RWPE1 (cell line): Measurements from ENCODE around the gene YTHDF1.
A peak's percentile ranks its signal among the peaks of the same experiment; 100 is the strongest.

Experiments used
- CTCF ChIA-PET: fragments of 350-600 bp; sonication (Branson Sonifier 250); formaldehyde crosslinking; extraction: SDS; loops from one replicate; lab custom pipeline; 2021; lab: Yijun Ruan, JAX
- POLR2A ChIA-PET: fragments of 400-600 bp; formaldehyde crosslinking; extraction: SDS; loops from one replicate; lab custom pipeline; 2020; ENCODE audit warnings: antibody characterized with exemption; ENCODE audit not compliant: low non-redundant PET; lab: Yijun Ruan, JAX
- DNase-seq: peaks from one replicate; pipeline ENCODE4 v3.0.0; 2012; ENCODE audit warnings: low spot score
- H3K27ac ChIP-seq: fragments of 450-650 bp; 2 replicates; pipeline ENCODE4 v1.5.1; 2017
- CTCF ChIP-seq: fragments of 450-650 bp; conservative IDR thresholded peaks from 2 replicates; pipeline ENCODE4 v1.5.1; 2017; ENCODE audit warnings: low read depth, mild to moderate bottlenecking

YTHDF1 gene

GRCh38 chr20:63194007-63194796 is 21.7 kb downstream of the YTHDF1 start:
- no peak overlapping the region for H3K27ac ChIP-seq
- CTCF ChIA-PET = interaction anchor here (0.6 to 2.1 kb wide), 4 partner anchors 11 to 219 kb away, joined by 3 to 13 read pairs (median 4); no protein-coding TSS in a partner anchor
- POLR2A ChIA-PET = interaction anchor here (0.5 kb wide), 1 partner anchor 26 kb away, joined by 4 read pairs; no protein-coding TSS in a partner anchor
- TF ChIP-seq CTCF = no peak
- DNase-seq = no peak

GRCh38 chr20:63192721-63193120 is 23.2 kb downstream of the YTHDF1 start:
- POLR2A ChIA-PET = no interaction called here
- CTCF ChIA-PET = interaction anchor here (0.7 to 2.1 kb wide), 5 partner anchors 9 to 31 kb away, joined by 3 to 13 read pairs (median 3); no protein-coding TSS in a partner anchor
- H3K27ac ChIP-seq = no peak overlapping the region
- DNase-seq = no peak
- no peak for TF ChIP-seq CTCF

- peak overlapping the region; percentile 42 for H3K27ac ChIP-seq
- TF ChIP-seq CTCF = no peak
- DNase-seq = peak; percentile 96
- ChIA-PET CTCF (interaction anchor here (0.6 to 1.5 kb wide), 5 partner anchors 8 to 953 kb away, joined by 3 to 12 read pairs (median 3); partner anchors contain the start of gene OSBPL2), POLR2A (interaction anchor here (0.6 kb wide), 1 partner anchor 12 kb away, joined by 3 read pairs; no protein-coding TSS in a partner anchor)
Measured at GRCh38 chr20:63191400-63191799, 24.5 kb downstream of the YTHDF1 start.

GRCh38 chr20:63190828-63191227 is 25.1 kb downstream of the YTHDF1 start:
- no peak for DNase-seq
- TF ChIP-seq CTCF = no peak
- POLR2A ChIA-PET = interaction anchor here (0.6 kb wide), 1 partner anchor 39 kb away, joined by 4 read pairs; no protein-coding TSS in a partner anchor
- peak overlapping the region; percentile 42 for H3K27ac ChIP-seq
- CTCF ChIA-PET = interaction anchor here (0.6 to 1.8 kb wide), 8 partner anchors 8 to 875 kb away, joined by 3 to 12 read pairs (median 4); no protein-coding TSS in a partner anchor

- H3K27ac ChIP-seq = no peak overlapping the region
- TF ChIP-seq CTCF = no peak
- ChIA-PET CTCF (interaction anchor here (0.6 to 1.8 kb wide), 5 partner anchors 10 to 874 kb away, joined by 3 to 12 read pairs (median 6); no protein-coding TSS in a partner anchor), POLR2A (interaction anchor here (0.6 kb wide), 1 partner anchor 38 kb away, joined by 4 read pairs; no protein-coding TSS in a partner anchor)
- no peak for DNase-seq
Measured at GRCh38 chr20:63189846-63190559, 25.9 kb downstream of the YTHDF1 start.

- CTCF ChIA-PET = interaction anchor here (1.8 kb wide), 1 partner anchor 9 kb away, joined by 7 read pairs; no protein-coding TSS in a partner anchor
- H3K27ac ChIP-seq = no peak overlapping the region
- no peak for DNase-seq
- no peak for TF ChIP-seq CTCF
- POLR2A ChIA-PET = no interaction called here
Measured at GRCh38 chr20:63189322-63189642, 26.6 kb downstream of the YTHDF1 start.
